ENCODE data around the gene BRAF. TPM values are rescaled to one million over a fixed set of nuclear protein-coding genes. Genes with fewer than 3 reads are reported as not detected.
A peak's percentile ranks its signal among the peaks of the same experiment; 100 is the strongest.
"Not testable (repeated sequence)": the region's sequence is repeated elsewhere in the genome, so short reads cannot be mapped to it uniquely, and the experiment has no call there.

BRAF gene
- total RNA-seq, 8 experiments from 2014 or later: 19.4 to 43.5 (median 31.4) TPM

DNA sequence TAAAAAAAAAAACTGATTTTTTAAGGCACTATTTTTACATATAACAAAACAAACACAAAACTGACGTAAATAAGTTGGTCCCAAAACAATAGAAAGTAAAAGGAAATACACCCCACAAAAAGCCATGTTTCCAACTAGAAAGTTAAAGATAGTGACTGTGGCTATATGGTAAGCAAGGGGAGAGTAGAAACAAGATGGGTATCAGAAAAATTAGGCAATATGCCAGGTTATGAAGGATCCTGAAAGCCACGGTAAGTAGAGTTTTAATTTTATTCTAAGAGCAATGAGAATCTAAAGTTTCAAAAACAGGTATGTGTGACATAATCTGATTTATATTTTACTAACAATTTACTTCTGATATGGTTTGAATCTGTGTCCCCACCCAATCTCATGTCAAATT, 61.5 kb downstream of the BRAF start:
- ATAC-seq (replicated peaks in 6 of 8): no peak
- in situ Hi-C loops (cut with MboI; ENCODE audit: low pct_unique_long_range_greater_than_20kb in 2 of 9, low sequenced_read_pairs in 9 of 9, unreplicated experiment in 9 of 9): no loop called here
- Histone ChIP-seq H3K4me1 (replicated peaks in 1 of 2) (no peaks in the 10 kb centered on the region), H3K27ac (no peak overlapping the region), H3K4me3 (no peak overlapping the region)
- WGBS, 10 experiments: 92 to 100% (median 100%) methylated on average over 1 to 2 of the region's 2 CpGs; no CpG with 5 or more reads in 1 of the 10 experiments

DNA sequence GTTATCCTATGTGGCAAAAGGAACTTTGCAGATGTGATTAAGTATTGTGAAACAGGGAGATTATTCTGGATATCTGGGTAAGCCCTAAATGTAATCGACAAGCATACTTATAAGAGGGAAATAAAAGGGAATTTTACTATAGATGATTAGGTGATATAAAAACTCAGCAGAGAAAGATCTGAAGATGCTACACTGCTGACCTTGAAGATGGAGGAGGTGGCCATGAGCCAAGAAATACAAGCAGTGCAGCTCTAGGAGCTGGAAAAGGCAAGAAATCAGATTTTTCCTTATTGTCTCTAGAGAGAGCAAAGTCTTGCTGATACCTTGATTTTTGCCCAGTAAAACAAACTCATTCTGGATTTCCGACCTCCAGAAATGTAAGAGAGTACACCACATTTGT, 67.7 kb downstream of the BRAF start:
- Histone ChIP-seq H3K4me3 (no peak overlapping the region), H3K27ac (no peak overlapping the region), H3K4me1 (replicated peaks in 1 of 2) (no peaks in the 10 kb centered on the region)
- WGBS, 10 experiments: 67 to 100% (median 94%) methylated on average over 1 to 2 of the region's 2 CpGs
- in situ Hi-C loops (cut with MboI; ENCODE audit: low pct_unique_long_range_greater_than_20kb in 2 of 9, low sequenced_read_pairs in 9 of 9, unreplicated experiment in 9 of 9): no loop called here
- no peak for ATAC-seq (replicated peaks in 6 of 8)

DNA sequence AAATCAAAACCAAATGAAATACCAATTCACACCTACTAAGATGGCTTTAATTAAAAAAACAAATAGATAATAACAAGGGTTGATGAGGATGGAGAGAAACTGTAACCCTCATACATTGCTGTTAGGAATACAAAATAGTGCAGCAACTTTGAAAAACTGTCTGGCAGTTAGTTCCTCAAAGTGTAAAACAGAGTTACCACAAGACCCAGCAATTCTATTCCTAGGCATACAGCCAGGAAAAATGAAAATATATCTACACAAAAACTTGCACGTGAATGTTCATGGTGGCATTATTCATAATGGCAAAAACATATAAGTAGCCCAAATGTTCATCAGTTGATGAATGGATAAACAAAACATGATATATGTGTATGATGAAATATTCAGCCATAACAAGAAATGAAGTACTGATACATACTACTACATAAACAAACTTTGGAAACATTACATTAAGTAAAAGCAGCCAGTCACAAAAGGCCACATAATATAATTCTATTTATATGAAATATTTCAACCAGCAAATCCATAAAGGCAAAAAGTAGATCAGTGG, 83.5 kb downstream of the BRAF start:
- Histone ChIP-seq H3K27ac (no peak overlapping the region), H3K4me3 (no peak overlapping the region), H3K4me1 (replicated peaks in 1 of 2) (no peaks in the 10 kb centered on the region)
- no peak for ATAC-seq (replicated peaks in 6 of 8)
- 0 to 100% (median 74%) methylated on average over 1 of the region's 1 CpG; no CpG with 5 or more reads in 2 of the 10 experiments for WGBS, 10 experiments
- in situ Hi-C loops (cut with MboI; ENCODE audit: low pct_unique_long_range_greater_than_20kb in 2 of 9, low sequenced_read_pairs in 9 of 9, unreplicated experiment in 9 of 9): no loop called here

DNA sequence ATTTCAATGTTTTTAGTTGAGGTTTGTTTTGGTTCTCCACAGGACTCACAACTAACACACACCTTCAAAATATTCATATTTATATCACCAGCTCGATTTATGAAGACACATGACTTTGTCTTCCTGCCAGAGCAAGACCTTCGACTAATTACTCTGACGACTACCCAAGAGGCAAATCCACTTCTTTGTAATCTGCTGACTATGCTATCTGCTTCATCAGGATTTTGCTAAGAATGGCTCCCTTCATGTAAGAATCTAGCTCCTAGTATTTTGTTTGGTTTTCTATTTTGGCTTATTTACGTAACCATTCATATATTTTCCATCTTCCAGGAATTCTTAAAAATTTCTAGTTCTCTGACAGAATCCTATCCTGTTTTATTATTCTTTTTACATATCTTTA, 93.0 kb downstream of the BRAF start:
- Histone ChIP-seq H3K4me1 (replicated peaks in 1 of 2) (no peaks in the 10 kb centered on the region), H3K4me3 (no peak overlapping the region), H3K27ac (no peak overlapping the region)
- in situ Hi-C loops (cut with MboI; ENCODE audit: low pct_unique_long_range_greater_than_20kb in 2 of 9, low sequenced_read_pairs in 9 of 9, unreplicated experiment in 9 of 9): no loop called here
- ATAC-seq (replicated peaks in 6 of 8): no peak
- WGBS, 10 experiments: 69 to 100% (median 97%) methylated on average over 1 to 4 of the region's 4 CpGs; no CpG with 5 or more reads in 1 of the 10 experiments

DNA sequence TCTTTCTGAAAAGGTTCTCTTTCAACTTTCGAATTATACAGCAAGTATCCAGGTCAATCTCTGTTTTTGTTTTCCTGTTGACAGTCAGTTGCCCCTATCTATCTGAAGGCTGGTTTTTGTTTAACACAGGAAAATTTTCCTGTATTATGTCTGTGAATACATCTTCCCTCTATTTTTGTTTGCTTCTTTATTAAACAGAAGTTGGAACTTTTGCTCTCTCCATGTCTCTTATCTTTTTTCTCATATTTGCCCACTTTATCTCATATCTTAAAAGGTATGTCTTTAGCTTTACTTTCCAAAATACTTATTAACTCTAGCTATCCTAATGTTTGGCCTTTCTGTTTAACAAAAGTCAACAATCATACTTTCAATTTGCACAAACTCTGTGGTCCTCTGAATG, 95.0 kb downstream of the BRAF start:
- in situ Hi-C loops (cut with MboI; ENCODE audit: low pct_unique_long_range_greater_than_20kb in 2 of 9, low sequenced_read_pairs in 9 of 9, unreplicated experiment in 9 of 9): no loop called here
- Histone ChIP-seq H3K4me1 (replicated peaks in 1 of 2) (no peaks in the 10 kb centered on the region), H3K27ac (no peak overlapping the region), H3K4me3 (no peak overlapping the region)
- no peak for ATAC-seq (replicated peaks in 6 of 8)
- WGBS, 10 experiments: 90 to 100% (median 100%) methylated on average over 1 of the region's 1 CpG; no CpG with 5 or more reads in 2 of the 10 experiments

DNA sequence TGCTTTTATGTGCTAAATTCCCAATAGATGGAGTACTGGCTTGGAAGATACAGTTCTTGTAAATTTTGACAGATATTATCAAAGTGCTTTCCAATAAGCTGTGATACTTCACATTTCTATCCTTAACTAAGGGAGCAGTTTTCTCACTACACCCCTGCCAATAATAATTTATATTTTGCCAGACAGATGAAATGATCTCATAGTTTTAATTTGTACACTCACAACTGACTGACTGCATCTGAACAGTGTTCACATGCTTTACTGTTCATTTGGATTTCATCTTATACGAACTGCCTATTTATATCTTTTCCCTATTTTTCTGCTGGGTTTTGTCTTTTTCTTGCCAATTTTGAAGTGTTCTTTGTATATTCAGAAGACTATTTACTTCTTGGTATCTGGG, 96.0 kb downstream of the BRAF start:
- in situ Hi-C loops (cut with MboI; ENCODE audit: low pct_unique_long_range_greater_than_20kb in 2 of 9, low sequenced_read_pairs in 9 of 9, unreplicated experiment in 9 of 9): no loop called here
- peak in 1 of 8 experiments; percentile 53 for ATAC-seq (replicated peaks in 6 of 8)
- no peak overlapping the region for H3K27ac ChIP-seq

DNA sequence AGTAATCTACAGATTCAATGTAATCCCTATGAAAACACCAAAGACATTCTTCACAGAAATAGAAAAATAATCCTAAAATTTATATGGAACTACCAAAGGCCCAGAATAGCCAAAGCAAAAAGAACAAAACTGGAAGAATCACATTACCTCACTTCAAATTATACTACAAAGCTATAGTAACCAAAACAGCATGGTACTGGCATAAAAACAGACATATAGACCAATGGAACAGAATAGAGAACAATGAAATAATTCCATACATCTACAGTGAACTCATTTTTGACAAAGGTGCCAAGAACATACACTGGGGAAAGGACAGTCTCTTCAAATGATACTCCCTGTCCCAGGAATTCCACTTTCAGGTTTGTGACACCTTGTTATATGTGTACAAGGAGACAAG, 107.3 kb downstream of the BRAF start:
- ATAC-seq (replicated peaks in 6 of 8): not testable (repeated sequence)

More for the DNA sequence above, 96.0 kb downstream of the BRAF start:
- no peaks in the 10 kb centered on the region for H3K4me1 ChIP-seq (replicated peaks in 1 of 2)
- WGBS, 10 experiments: 55 to 100% (median 96%) methylated on average over 1 of the region's 1 CpG
- H3K4me3 ChIP-seq: no peak overlapping the region

DNA sequence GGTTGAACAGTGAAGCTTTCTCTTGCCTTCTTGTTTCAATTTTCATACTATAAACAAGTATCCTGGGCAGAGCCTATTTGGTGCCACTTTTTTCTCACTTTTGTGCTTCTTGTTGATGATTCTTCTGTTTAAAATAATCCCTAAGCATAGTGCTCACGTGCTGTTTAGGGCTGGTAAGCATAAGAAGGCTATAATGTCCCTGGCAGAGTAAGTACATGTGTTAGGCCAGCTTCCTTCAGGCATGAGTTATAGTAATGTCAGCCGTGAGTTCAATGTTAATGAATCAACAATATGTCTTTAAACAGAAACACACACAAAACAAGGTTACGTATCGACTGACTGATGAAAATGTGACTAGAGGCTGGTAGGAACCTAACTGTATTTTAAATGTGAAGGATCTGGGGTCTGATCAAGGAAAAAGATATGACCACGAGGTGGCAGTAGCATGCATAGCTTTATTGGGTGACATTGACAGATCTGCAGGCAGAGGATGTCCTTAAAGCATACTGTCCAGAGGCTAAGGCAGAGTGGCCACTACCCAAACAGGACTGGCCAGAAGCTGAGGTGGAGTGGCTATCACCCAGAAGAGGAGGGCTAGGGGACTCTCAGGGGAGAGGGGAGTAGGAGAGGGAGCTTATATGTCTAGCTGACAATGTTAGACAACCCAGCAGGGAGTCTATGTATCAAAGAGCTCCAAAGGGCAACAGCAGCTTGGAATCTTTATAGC, 113.7 kb downstream of the BRAF start:
- peak; percentile 84 to 100 (median 96) for ATAC-seq (replicated peaks in 6 of 8)
- H3K4me3 ChIP-seq: no peak overlapping the region
- WGBS, 10 experiments: 3 to 63% (median 39%) methylated on average over 1 to 5 of the region's 5 CpGs; no CpG with 5 or more reads in 4 of the 10 experiments
- H3K4me1 ChIP-seq (replicated peaks in 1 of 2): no peaks in the 10 kb centered on the region
- no peak overlapping the region for H3K27ac ChIP-seq
- in situ Hi-C loops (cut with MboI; ENCODE audit: low pct_unique_long_range_greater_than_20kb in 2 of 9, low sequenced_read_pairs in 9 of 9, unreplicated experiment in 9 of 9): loop anchor here in 4 of 9 experiments (10.0 to 25.0 kb wide), 4 partner anchors 176 to 204 kb away; partner anchors contain the start of gene MRPS33 (in 2 of the 4)

More for the DNA sequence above, 107.3 kb downstream of the BRAF start:
- not testable (repeated sequence) for H3K4me1 ChIP-seq (replicated peaks in 1 of 2); H3K4me3 ChIP-seq; H3K27ac ChIP-seq
- in situ Hi-C loops (cut with MboI; ENCODE audit: low pct_unique_long_range_greater_than_20kb in 2 of 9, low sequenced_read_pairs in 9 of 9, unreplicated experiment in 9 of 9): loop anchor here in 4 of 9 experiments (10.0 to 25.0 kb wide), 4 partner anchors 170 to 197 kb away; partner anchors contain the start of gene MRPS33 (in 2 of the 4)

DNA sequence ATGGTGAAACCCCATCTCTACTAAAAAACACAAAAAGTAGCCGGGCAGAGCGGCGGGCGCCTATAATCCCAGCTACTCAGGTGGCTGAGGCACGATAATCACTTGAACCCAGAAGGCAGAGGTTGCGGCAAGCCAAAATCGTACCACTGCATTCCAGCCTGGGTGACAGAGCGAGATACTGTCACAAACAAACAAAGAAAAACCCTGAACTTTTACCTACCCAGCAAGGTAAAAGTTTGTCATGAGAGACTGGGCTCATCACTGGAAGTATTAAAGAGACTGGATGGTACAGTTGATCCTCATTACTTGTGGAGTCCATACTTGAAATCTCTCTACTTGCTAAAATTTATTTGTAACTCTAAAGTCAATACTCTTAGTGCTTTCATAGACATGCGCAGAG, 114.3 kb downstream of the BRAF start:
- Histone ChIP-seq H3K27ac (no peak overlapping the region), H3K4me3 (no peak overlapping the region), H3K4me1 (replicated peaks in 1 of 2) (no peaks in the 10 kb centered on the region)
- WGBS, 10 experiments: 86 to 100% (median 99%) methylated on average over 1 to 6 of the region's 9 CpGs; no CpG with 5 or more reads in 2 of the 10 experiments
- ATAC-seq (replicated peaks in 6 of 8): no peak
- in situ Hi-C loops (cut with MboI; ENCODE audit: low pct_unique_long_range_greater_than_20kb in 2 of 9, low sequenced_read_pairs in 9 of 9, unreplicated experiment in 9 of 9): loop anchor here in 4 of 9 experiments (10.0 to 25.0 kb wide), 4 partner anchors 177 to 204 kb away; partner anchors contain the start of gene MRPS33 (in 2 of the 4)

DNA sequence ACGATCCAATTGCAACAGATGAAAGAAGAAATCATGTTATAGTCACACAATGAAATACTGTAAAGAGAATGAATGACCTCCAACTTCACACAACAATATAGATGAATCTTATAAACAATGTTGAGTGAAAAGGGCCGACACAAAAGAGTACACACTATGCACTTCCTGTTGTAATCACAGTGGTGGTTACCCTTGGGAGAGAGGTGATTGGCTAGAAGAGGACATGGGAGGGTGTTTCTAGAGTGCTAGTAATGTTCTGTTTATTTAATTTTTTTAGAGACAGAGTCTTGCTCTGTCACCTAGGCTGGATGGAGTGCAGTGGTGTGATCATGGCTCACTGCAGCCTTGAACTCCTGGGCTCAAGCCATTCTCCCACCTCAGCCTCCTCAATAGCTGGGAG, 145.8 kb downstream of the BRAF start:
- in situ Hi-C loops (cut with MboI; ENCODE audit: low pct_unique_long_range_greater_than_20kb in 2 of 9, low sequenced_read_pairs in 9 of 9, unreplicated experiment in 9 of 9): no loop called here
- Histone ChIP-seq H3K27ac (no peak overlapping the region), H3K4me3 (no peak overlapping the region), H3K4me1 (replicated peaks in 1 of 2) (no peaks in the 10 kb centered on the region)
- 56 to 100% (median 88%) methylated on average over 1 to 2 of the region's 2 CpGs; no CpG with 5 or more reads in 1 of the 10 experiments for WGBS, 10 experiments
- no peak for ATAC-seq (replicated peaks in 6 of 8)

DNA sequence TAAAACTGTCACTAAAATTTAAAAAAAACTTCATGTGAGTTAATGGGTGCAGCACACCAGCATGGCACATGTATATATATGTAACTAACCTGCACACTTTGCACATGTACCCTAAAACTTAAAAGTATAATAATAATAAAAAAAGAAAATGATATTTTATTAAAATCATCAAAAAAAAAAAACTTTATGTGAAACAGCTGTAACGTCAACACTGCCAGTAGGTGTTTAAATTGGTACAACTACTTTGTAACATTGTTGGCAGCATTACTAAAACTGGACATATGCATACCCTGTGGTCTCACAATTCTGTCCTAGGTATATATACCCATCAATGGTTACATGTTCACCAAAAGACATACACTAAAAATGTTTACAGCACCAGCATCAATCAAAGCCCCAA, 146.2 kb downstream of the BRAF start:
- in situ Hi-C loops (cut with MboI; ENCODE audit: low pct_unique_long_range_greater_than_20kb in 2 of 9, low sequenced_read_pairs in 9 of 9, unreplicated experiment in 9 of 9): no loop called here
- Histone ChIP-seq H3K4me3 (no peak overlapping the region), H3K4me1 (replicated peaks in 1 of 2) (no peaks in the 10 kb centered on the region), H3K27ac (no peak overlapping the region)
- ATAC-seq (replicated peaks in 6 of 8): no peak
- WGBS, 10 experiments: 57 to 100% (median 93%) methylated on average over 1 of the region's 1 CpG; no CpG with 5 or more reads in 1 of the 10 experiments

DNA sequence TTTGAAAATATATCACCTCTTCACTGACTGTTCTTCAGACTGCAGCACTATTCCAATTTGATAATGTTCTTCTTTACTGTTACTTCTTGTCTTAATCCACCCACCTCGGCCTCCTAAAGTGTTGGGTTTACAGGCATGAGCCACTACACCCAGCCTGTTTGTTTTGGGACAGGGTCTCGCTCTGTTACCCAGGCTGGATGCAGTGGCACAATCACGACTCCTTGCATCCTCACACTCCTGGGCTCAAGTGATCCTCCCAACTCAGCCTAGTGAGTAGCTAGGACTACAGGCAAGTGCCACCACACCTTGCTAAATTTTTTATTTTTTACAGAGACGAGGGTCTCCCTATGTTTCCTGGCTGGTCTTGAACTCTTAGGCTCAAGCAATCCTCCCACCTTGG, 150.4 kb downstream of the BRAF start:
- no peak for ATAC-seq (replicated peaks in 6 of 8)
- no peak overlapping the region for H3K27ac ChIP-seq
- WGBS, 10 experiments: 63 to 100% (median 96%) methylated on average over 2 to 4 of the region's 4 CpGs; no CpG with 5 or more reads in 3 of the 10 experiments
- H3K4me3 ChIP-seq: no peak overlapping the region
- H3K4me1 ChIP-seq (replicated peaks in 1 of 2): no peaks in the 10 kb centered on the region
- in situ Hi-C loops (cut with MboI; ENCODE audit: low pct_unique_long_range_greater_than_20kb in 2 of 9, low sequenced_read_pairs in 9 of 9, unreplicated experiment in 9 of 9): no loop called here

DNA sequence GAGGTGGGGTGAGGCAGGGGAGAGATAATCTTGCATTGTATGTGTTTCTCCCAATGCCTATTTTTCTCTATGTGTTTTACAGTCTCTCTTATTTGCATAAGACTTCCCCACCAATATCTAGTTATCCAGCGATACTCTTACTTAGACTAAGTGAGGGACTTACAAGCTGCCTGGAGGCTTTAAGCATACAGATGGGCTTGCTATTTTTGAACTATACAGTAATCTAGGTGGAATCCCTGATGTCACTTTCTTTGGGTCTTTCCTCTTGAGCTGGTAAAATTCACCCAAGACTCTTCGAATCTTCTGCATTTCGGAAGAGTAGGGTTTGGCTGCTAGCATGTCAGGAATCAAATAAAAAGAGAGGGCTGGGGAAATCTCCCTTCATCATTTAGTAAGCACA, 151.6 kb downstream of the BRAF start:
- no peaks in the 10 kb centered on the region for H3K4me1 ChIP-seq (replicated peaks in 1 of 2)
- in situ Hi-C loops (cut with MboI; ENCODE audit: low pct_unique_long_range_greater_than_20kb in 2 of 9, low sequenced_read_pairs in 9 of 9, unreplicated experiment in 9 of 9): no loop called here
- H3K27ac ChIP-seq: no peak overlapping the region
- no peak overlapping the region for H3K4me3 ChIP-seq
- peak in 1 of 8 experiments; percentile 47 for ATAC-seq (replicated peaks in 6 of 8)
- WGBS, 10 experiments: 70 to 100% (median 100%) methylated on average over 1 to 3 of the region's 3 CpGs; no CpG with 5 or more reads in 1 of the 10 experiments

All from motor neuron (in vitro differentiated cells).